ENCODE data around the gene ALPL. TPM values are rescaled to one million over a fixed set of nuclear protein-coding genes. Genes with fewer than 3 reads are reported as not detected.

Gene ALPL
- total and polyA plus RNA-seq, 2 donors (not counting 1 experiment from before 2014, with no cell fraction given), result 1.3 to 3.6 TPM

DNA sequence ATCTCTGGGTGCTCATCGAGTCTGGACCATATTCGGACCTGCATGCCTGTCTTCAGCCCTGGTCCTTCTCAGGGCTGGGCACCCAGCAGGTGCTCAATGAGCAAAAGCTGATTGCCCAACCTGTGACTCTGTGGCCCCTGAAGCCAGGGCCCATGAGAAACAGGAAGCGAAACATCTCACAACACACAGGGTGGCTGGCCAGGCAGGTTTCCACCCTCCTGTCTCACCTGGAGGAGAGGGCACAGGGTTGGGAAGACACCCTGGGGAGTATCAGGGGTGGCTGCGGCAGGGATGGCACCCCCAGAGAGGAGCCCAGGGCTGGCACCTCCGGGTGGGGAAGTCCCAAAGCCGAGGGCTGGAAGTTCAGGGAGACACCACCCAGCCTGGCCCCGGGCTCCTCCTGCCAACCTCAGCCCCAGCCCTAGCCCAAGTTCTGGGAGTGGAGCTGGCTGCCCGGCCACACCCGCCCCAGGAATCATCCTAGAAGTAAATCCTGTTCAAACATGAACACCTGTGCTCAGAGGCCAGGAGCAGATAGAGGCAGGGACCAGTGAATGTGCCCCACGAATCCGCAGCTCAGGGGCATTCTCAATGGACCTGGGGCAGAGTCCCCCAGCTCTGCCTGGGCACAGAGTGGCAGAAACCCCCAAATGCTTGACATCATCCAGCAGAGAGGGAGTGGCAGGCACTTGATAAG, 105.3 kb downstream of the ALPL start:
- Histone ChIP-seq H3K79me2 (ENCODE audit: control insufficient read depth, insufficient read depth, low read length) (no peaks in the 10 kb centered on the region), H3K4me3 (replicated peaks in 1 of 4; ENCODE audit: control extremely low read depth in 1 of 4, insufficient read depth in 1 of 4, low read depth in 3 of 4, low read length in 4 of 4) (no peak overlapping the region), H3K9me3 (ENCODE audit: control insufficient read depth, insufficient read depth, low read depth, low read length) (no peaks in the 10 kb centered on the region), H3K9ac (ENCODE audit: insufficient read depth, low read length) (no peak overlapping the region), H3K36me3 (ENCODE audit: control insufficient read depth, insufficient read depth, low read length) (no peaks in the 10 kb centered on the region), H4K20me1 (ENCODE audit: control insufficient read depth, extremely low read depth, insufficient read depth, low read length) (no peaks in the 10 kb centered on the region), H3K4me1 (ENCODE audit: control insufficient read depth, extremely low read depth, insufficient read depth, low read length) (no peaks in the 10 kb centered on the region), H2AFZ (ENCODE audit: low read length) (no peak overlapping the region), H3K4me2 (ENCODE audit: extremely low read depth, insufficient read depth, low read length) (no peak overlapping the region), H3K27ac (ENCODE audit: insufficient read depth, low read length) (no peak overlapping the region), H3K27me3 (ENCODE audit: control insufficient read depth, insufficient read depth, low read length) (peaks cover 2% of the 10 kb centered on the region)
- TF ChIP-seq, protein P1, sequence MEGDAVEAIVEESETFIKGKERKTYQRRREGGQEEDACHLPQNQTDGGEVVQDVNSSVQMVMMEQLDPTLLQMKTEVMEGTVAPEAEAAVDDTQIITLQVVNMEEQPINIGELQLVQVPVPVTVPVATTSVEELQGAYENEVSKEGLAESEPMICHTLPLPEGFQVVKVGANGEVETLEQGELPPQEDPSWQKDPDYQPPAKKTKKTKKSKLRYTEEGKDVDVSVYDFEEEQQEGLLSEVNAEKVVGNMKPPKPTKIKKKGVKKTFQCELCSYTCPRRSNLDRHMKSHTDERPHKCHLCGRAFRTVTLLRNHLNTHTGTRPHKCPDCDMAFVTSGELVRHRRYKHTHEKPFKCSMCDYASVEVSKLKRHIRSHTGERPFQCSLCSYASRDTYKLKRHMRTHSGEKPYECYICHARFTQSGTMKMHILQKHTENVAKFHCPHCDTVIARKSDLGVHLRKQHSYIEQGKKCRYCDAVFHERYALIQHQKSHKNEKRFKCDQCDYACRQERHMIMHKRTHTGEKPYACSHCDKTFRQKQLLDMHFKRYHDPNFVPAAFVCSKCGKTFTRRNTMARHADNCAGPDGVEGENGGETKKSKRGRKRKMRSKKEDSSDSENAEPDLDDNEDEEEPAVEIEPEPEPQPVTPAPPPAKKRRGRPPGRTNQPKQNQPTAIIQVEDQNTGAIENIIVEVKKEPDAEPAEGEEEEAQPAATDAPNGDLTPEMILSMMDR (conservative IDR thresholded peaks at IDR 0.05 in 1 of 2, IDR thresholded peaks at IDR 0.05 in 1 of 2; ENCODE audit: low read depth in 1 of 2, low read length in 2 of 2), result no peak
- TF ChIP-seq EZH2 (IDR thresholded peaks at IDR 0.05; ENCODE audit: low read length, missing control alignments), result no peak
- no peak for DNase-seq (ENCODE audit: low read depth in 2 of 2)

DNA sequence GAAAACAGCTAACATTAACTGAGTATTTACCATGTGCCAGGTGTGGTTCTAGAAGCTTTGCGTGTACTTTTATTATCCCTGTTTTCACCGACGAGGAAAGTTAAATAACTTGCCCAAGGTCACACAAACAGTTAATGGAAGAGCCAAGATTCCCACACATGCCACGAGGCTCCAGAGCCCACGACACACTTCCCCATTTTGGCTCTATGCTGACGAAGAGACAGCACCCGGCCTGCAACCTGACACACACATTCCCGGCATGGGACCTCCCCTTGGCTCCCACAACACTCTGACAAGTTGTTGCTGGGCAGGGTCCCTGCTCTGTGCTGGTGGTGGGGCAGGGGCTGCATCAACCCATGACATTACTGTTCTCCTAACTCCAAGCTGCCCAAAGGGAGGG, 107.1 kb downstream of the ALPL start:
- DNase-seq (ENCODE audit: low read depth in 2 of 2), result no peak
- H3K27ac ChIP-seq (ENCODE audit: insufficient read depth, low read length), result no peak overlapping the region
- no peaks in the 10 kb centered on the region for H4K20me1 ChIP-seq (ENCODE audit: control insufficient read depth, extremely low read depth, insufficient read depth, low read length)
- TF ChIP-seq, protein P1 (conservative IDR thresholded peaks at IDR 0.05 in 1 of 2, IDR thresholded peaks at IDR 0.05 in 1 of 2; ENCODE audit: low read depth in 1 of 2, low read length in 2 of 2), result no peak
- H3K4me3 ChIP-seq (replicated peaks in 1 of 4; ENCODE audit: control extremely low read depth in 1 of 4, insufficient read depth in 1 of 4, low read depth in 3 of 4, low read length in 4 of 4), result no peak overlapping the region
- H2AFZ ChIP-seq (ENCODE audit: low read length), result no peak overlapping the region
- H3K9me3 ChIP-seq (ENCODE audit: control insufficient read depth, insufficient read depth, low read depth, low read length), result no peaks in the 10 kb centered on the region
- peaks cover 5% of the 10 kb centered on the region for H3K27me3 ChIP-seq (ENCODE audit: control insufficient read depth, insufficient read depth, low read length)
- H3K36me3 ChIP-seq (ENCODE audit: control insufficient read depth, insufficient read depth, low read length), result no peaks in the 10 kb centered on the region
- H3K4me1 ChIP-seq (ENCODE audit: control insufficient read depth, extremely low read depth, insufficient read depth, low read length), result no peaks in the 10 kb centered on the region
- H3K4me2 ChIP-seq (ENCODE audit: extremely low read depth, insufficient read depth, low read length), result no peak overlapping the region
- no peak overlapping the region for H3K9ac ChIP-seq (ENCODE audit: insufficient read depth, low read length)
- no peaks in the 10 kb centered on the region for H3K79me2 ChIP-seq (ENCODE audit: control insufficient read depth, insufficient read depth, low read length)

DNA sequence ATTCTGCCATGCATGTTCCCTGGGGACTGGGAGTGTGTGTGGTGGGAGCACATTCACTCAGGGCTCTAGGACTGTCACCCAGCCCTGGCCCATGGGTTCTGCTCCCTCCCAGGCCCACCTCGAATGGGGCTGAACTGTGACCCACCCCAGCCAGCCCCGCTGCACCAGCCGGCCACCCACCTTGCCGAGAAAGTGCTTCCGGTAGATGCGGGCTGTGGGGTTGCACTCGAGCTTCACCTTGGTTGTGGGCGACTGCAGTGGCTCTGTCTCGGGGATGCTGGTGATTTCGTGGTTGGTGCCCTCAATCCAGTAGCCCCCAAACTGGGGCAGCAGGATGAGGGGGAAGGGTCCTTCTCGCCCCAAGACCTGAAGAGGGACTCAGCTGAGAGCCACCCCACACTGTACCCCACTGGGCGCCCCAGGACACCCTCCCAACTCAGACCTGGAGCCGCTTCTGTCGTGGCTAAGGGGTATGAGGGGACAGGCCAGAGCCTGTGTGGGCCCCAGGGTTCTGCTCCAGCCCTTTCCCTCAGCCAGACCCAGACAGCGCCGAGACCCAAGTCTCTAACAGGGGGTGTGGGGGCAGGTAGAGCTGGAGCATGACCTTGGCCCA, 108.0 kb downstream of the ALPL start:
- no peak for DNase-seq (ENCODE audit: low read depth in 2 of 2)
- TF ChIP-seq, protein P1 (conservative IDR thresholded peaks at IDR 0.05 in 1 of 2, IDR thresholded peaks at IDR 0.05 in 1 of 2; ENCODE audit: low read depth in 1 of 2, low read length in 2 of 2), result no peak
- no peak for TF ChIP-seq EZH2 (IDR thresholded peaks at IDR 0.05; ENCODE audit: low read length, missing control alignments)
- H3K27ac ChIP-seq (ENCODE audit: insufficient read depth, low read length), result no peak overlapping the region
- H3K4me2 ChIP-seq (ENCODE audit: extremely low read depth, insufficient read depth, low read length), result no peak overlapping the region
- no peaks in the 10 kb centered on the region for H3K9me3 ChIP-seq (ENCODE audit: control insufficient read depth, insufficient read depth, low read depth, low read length)
- H3K36me3 ChIP-seq (ENCODE audit: control insufficient read depth, insufficient read depth, low read length), result no peaks in the 10 kb centered on the region
- H3K27me3 ChIP-seq (ENCODE audit: control insufficient read depth, insufficient read depth, low read length), result peaks cover 9% of the 10 kb centered on the region
- H3K4me1 ChIP-seq (ENCODE audit: control insufficient read depth, extremely low read depth, insufficient read depth, low read length), result no peaks in the 10 kb centered on the region
- H3K79me2 ChIP-seq (ENCODE audit: control insufficient read depth, insufficient read depth, low read length), result no peaks in the 10 kb centered on the region
- no peak overlapping the region for H3K4me3 ChIP-seq (replicated peaks in 1 of 4; ENCODE audit: control extremely low read depth in 1 of 4, insufficient read depth in 1 of 4, low read depth in 3 of 4, low read length in 4 of 4)
- H3K9ac ChIP-seq (ENCODE audit: insufficient read depth, low read length), result no peak overlapping the region
- no peak overlapping the region for H2AFZ ChIP-seq (ENCODE audit: low read length)
- H4K20me1 ChIP-seq (ENCODE audit: control insufficient read depth, extremely low read depth, insufficient read depth, low read length), result no peaks in the 10 kb centered on the region

Measured in fibroblast of lung (primary cell).